HepG2 (cell line): ENCODE results near the gene IHH. TPM values are rescaled to one million over a fixed set of nuclear protein-coding genes. Genes with fewer than 3 reads are reported as not detected.

Source experiments
- ARNTL ChIP-seq: sonication (generic); formaldehyde crosslinking; IDR thresholded peaks from 2 replicates; pipeline ENCODE4 v1.4.0; 2020; ENCODE audit warnings: mild to moderate bottlenecking, missing genetic modification reagents
- BHLHE40 ChIP-seq: IDR thresholded peaks from 2 replicates; pipeline ENCODE4 v1.6.1; 2011; ENCODE audit warnings: low read length, improper control_type of control experiment
- CEBPB ChIP-seq: IDR thresholded peaks from 2 replicates; pipeline ENCODE4 v1.6.1; 2011; ENCODE audit warnings: low read depth, low read length, improper control_type of control experiment, borderline replicate concordance
- CENPBD1 ChIP-seq: sonication (generic); formaldehyde crosslinking; IDR thresholded peaks from 2 replicates; pipeline ENCODE4 v1.8.0; 2022; ENCODE audit warnings: missing genetic modification reagents, low read depth, mild to moderate bottlenecking, borderline replicate concordance
- ELF4 ChIP-seq: sonication (generic); formaldehyde crosslinking; IDR thresholded peaks from 2 replicates; pipeline ENCODE4 v1.5.0; 2020; ENCODE audit warnings: missing genetic modification reagents, mild to moderate bottlenecking, moderate library complexity, borderline replicate concordance
- GABPB1 ChIP-seq: IDR thresholded peaks from 2 replicates; pipeline ENCODE4 v1.6.1; 2016; ENCODE audit warnings: mild to moderate bottlenecking, missing genetic modification reagents, moderate library complexity, missing compliant biosample characterization
- IKZF1 ChIP-seq: fragments of 450-650 bp; IDR thresholded peaks from 2 replicates; pipeline ENCODE4 v1.7.1; 2016
- KLF16 ChIP-seq, 2 experiments: sonication (generic) in 1 of 2; formaldehyde crosslinking in 1 of 2; IDR thresholded peaks; 2 replicates each; pipeline versions ENCODE4 v1.6.1 to v1.8.0; 2016 to 2023; ENCODE audit warnings: missing genetic modification reagents in 2 of 2, missing compliant biosample characterization in 1 of 2
- MTA3 ChIP-seq: sonication (generic); formaldehyde crosslinking; IDR thresholded peaks from 2 replicates; pipeline ENCODE4 v1.4.0; 2020; ENCODE audit warnings: missing genetic modification reagents
- NFIC ChIP-seq: IDR thresholded peaks from 2 replicates; pipeline ENCODE4 v1.6.1; 2012; ENCODE audit warnings: mild to moderate bottlenecking, low read length, inconsistent platforms
- PCBP1 ChIP-seq: fragments of 200-400 bp; formaldehyde crosslinking; IDR thresholded peaks from 2 replicates; pipeline ENCODE4 v1.6.1; 2017; ENCODE audit warnings: mild to moderate bottlenecking, low read depth, low read length, borderline replicate concordance
- PHF20 ChIP-seq: sonication (generic); formaldehyde crosslinking; IDR thresholded peaks from 2 replicates; pipeline ENCODE4 v1.5.0; 2020; ENCODE audit warnings: mild to moderate bottlenecking, missing genetic modification reagents
- RBM39 ChIP-seq: fragments of 200-400 bp; formaldehyde crosslinking; IDR thresholded peaks from one replicate; pipeline ENCODE4 v1.6.1; 2018; ENCODE audit warnings: antibody characterized with exemption, mild to moderate bottlenecking, low read depth, low read length; ENCODE audit not compliant: poor library complexity, severe bottlenecking
- THAP7 ChIP-seq: sonication (generic); formaldehyde crosslinking; IDR thresholded peaks from 2 replicates; pipeline ENCODE4 v1.8.1; 2023; ENCODE audit warnings: mild to moderate bottlenecking, missing genetic modification reagents
- ZKSCAN1 ChIP-seq: fragments of 150-350 bp; IDR thresholded peaks from 2 replicates; pipeline ENCODE4 v1.6.1; 2014; ENCODE audit warnings: low read length
- ZNF224 ChIP-seq: sonication (generic); formaldehyde crosslinking; IDR thresholded peaks from 2 replicates; pipeline ENCODE4 v1.5.0; 2020; ENCODE audit warnings: mild to moderate bottlenecking, missing genetic modification reagents
- ZNF264 ChIP-seq: sonication (generic); formaldehyde crosslinking; IDR thresholded peaks from 2 replicates; pipeline ENCODE4 v1.4.0; 2020; ENCODE audit warnings: missing genetic modification reagents
- ZNF605 ChIP-seq: sonication (generic); formaldehyde crosslinking; IDR thresholded peaks from 2 replicates; pipeline ENCODE4 v1.8.0; 2022; ENCODE audit warnings: mild to moderate bottlenecking, missing genetic modification reagents
- ZNF672 ChIP-seq: sonication (generic); formaldehyde crosslinking; IDR thresholded peaks from 2 replicates; pipeline ENCODE4 v1.8.1; 2022; ENCODE audit warnings: missing genetic modification reagents
- ZNF883 ChIP-seq: sonication (generic); formaldehyde crosslinking; IDR thresholded peaks from 2 replicates; pipeline ENCODE4 v1.5.1; 2020; ENCODE audit warnings: mild to moderate bottlenecking, missing genetic modification reagents; ENCODE audit errors: not compliant biosample characterization
- ZSCAN22 ChIP-seq: sonication (generic); formaldehyde crosslinking; IDR thresholded peaks from 2 replicates; pipeline ENCODE4 v1.4.0; 2020; ENCODE audit warnings: mild to moderate bottlenecking, missing genetic modification reagents
- polyA plus RNA-seq, 8 experiments: library from polyadenylated mRNA; depleted of rRNA in 3 of 8; stranded (reverse) in 7 of 8; unstranded in 1 of 8; fragments of >200 nt; fragmentation: Illumina TruSeq in 4 of 8; extraction: Trizol in 4 of 8; gene quantifications; 2 replicates each; pipeline versions ENCODE4 v1.2.1 to v1.2.3, GENCODE V29; 2011 to 2016; ENCODE audit warnings: low read depth in 4 of 8, missing spikeins in 1 of 8, mixed read lengths in 1 of 8; ENCODE audit not compliant: insufficient read depth in 1 of 8
- total RNA-seq, 5 experiments: library from RNA; depleted of rRNA; stranded (reverse); fragments of >200 nt; fragmentation: Illumina TruSeq; extraction: Trizol; gene quantifications; 2 replicates each; pipeline ENCODE4 v1.2.3, GENCODE V29; 2016; ENCODE audit warnings: low read depth in 1 of 5
- TF ChIP-seq, protein P1 (sequence below): sonication (generic); formaldehyde crosslinking; IDR thresholded peaks from 2 replicates; pipeline ENCODE4 v1.4.0; 2020; ENCODE audit warnings: missing genetic modification reagents
- TF ChIP-seq, protein P2 (sequence below): sonication (generic); formaldehyde crosslinking; IDR thresholded peaks from 2 replicates; pipeline ENCODE4 v1.4.0; 2020; ENCODE audit warnings: mild to moderate bottlenecking, missing genetic modification reagents, borderline replicate concordance

The IHH gene
- total and polyA plus RNA-seq, 2 of the 13 experiments (the other 11 are each of a cell fraction or from before 2014, with no cell fraction given), result 0.42 TPM; not detected in 1

DNA sequence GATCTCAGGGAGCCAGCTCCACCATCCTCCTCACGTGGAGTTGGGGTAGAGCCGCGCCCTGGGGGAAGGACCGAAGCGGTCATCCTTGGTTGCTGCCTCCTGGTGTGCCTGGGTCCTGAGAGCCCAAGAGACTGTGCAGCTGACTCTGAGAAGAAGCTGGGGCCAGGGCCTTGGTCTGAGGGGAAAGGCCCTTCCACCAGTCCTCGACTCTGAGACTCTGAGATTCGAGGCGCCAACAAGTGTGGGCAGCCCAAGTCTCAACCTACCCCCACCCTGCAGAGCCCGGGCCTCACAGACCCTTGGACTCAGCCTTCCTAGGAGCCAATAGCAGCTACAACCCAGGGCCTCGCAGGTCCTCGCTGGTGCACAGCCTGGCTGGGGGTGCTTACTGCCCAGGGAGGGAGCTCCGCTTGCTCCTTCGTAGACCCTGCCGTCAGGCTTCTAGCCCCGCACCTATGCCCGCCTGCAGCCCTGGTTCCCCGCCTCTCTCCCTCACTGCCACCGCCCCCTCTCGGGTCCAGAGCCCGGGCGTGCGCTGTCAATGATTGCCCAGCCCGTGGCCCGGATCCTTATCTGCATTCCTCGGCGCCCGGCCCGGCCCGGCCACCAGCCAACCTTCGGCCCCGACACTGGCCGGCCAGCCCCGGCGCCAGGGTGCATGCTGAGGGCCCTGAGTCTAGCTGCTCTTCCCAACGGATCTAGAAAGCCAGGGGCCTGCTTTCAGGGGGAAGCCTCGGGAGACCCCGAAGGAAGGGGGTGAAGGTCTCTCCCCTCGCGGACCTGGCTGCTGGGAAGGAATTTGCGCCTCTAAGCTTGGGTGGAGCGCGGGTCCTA lies 2.0 kb downstream of the IHH start (continued):
- TF ChIP-seq THAP7 (CRISPR knock-in tag), result peak; percentile 92
- no peak for TF ChIP-seq MTA3 (CRISPR knock-in tag)
- no peak for TF ChIP-seq ELF4
- TF ChIP-seq ZNF264 (CRISPR knock-in tag), result peak; percentile 87
- TF ChIP-seq ARNTL (CRISPR knock-in tag), result 0 out of 2 replicates have a peak, but pooled peaks have one; percentile 32
- TF ChIP-seq, protein P1, sequence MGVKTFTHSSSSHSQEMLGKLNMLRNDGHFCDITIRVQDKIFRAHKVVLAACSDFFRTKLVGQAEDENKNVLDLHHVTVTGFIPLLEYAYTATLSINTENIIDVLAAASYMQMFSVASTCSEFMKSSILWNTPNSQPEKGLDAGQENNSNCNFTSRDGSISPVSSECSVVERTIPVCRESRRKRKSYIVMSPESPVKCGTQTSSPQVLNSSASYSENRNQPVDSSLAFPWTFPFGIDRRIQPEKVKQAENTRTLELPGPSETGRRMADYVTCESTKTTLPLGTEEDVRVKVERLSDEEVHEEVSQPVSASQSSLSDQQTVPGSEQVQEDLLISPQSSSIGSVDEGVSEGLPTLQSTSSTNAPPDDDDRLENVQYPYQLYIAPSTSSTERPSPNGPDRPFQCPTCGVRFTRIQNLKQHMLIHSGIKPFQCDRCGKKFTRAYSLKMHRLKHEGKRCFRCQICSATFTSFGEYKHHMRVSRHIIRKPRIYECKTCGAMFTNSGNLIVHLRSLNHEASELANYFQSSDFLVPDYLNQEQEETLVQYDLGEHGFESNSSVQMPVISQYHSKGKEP (CRISPR knock-in tag), result no peak
- TF ChIP-seq ZNF224 (CRISPR knock-in tag), result 0 out of 2 replicates have a peak, but pooled peaks have one; percentile 5
- no peak; the same call in 1 of the 2 replicates for TF ChIP-seq CENPBD1
- TF ChIP-seq IKZF1, result no peak
- TF ChIP-seq ZKSCAN1, result no peak
- no peak for TF ChIP-seq PHF20 (CRISPR knock-in tag)
- TF ChIP-seq ZNF672, result no peak
- no peak for TF ChIP-seq ZNF883 (CRISPR knock-in tag)
- TF ChIP-seq PCBP1, result peak; percentile 41; the same call in 1 of the 2 replicates
- TF ChIP-seq RBM39, result peak; percentile 21
- peak in 1 of 2 experiments; percentile 66; a peak in 2 of 4 replicates for TF ChIP-seq KLF16 (CRISPR knock-in tag; IDR thresholded peaks at IDR 0.05)
- peak; percentile 74; the same call in 1 of the 2 replicates for TF ChIP-seq GABPB1 (CRISPR knock-in tag)
- no peak for TF ChIP-seq NFIC
- TF ChIP-seq ZSCAN22 (CRISPR knock-in tag), result no peak
- TF ChIP-seq ZNF605 (CRISPR knock-in tag), result peak; percentile 12; the same call in 1 of the 2 replicates
- no peak for TF ChIP-seq CEBPB
- peak; percentile 61 for TF ChIP-seq BHLHE40
- TF ChIP-seq, protein P2, sequence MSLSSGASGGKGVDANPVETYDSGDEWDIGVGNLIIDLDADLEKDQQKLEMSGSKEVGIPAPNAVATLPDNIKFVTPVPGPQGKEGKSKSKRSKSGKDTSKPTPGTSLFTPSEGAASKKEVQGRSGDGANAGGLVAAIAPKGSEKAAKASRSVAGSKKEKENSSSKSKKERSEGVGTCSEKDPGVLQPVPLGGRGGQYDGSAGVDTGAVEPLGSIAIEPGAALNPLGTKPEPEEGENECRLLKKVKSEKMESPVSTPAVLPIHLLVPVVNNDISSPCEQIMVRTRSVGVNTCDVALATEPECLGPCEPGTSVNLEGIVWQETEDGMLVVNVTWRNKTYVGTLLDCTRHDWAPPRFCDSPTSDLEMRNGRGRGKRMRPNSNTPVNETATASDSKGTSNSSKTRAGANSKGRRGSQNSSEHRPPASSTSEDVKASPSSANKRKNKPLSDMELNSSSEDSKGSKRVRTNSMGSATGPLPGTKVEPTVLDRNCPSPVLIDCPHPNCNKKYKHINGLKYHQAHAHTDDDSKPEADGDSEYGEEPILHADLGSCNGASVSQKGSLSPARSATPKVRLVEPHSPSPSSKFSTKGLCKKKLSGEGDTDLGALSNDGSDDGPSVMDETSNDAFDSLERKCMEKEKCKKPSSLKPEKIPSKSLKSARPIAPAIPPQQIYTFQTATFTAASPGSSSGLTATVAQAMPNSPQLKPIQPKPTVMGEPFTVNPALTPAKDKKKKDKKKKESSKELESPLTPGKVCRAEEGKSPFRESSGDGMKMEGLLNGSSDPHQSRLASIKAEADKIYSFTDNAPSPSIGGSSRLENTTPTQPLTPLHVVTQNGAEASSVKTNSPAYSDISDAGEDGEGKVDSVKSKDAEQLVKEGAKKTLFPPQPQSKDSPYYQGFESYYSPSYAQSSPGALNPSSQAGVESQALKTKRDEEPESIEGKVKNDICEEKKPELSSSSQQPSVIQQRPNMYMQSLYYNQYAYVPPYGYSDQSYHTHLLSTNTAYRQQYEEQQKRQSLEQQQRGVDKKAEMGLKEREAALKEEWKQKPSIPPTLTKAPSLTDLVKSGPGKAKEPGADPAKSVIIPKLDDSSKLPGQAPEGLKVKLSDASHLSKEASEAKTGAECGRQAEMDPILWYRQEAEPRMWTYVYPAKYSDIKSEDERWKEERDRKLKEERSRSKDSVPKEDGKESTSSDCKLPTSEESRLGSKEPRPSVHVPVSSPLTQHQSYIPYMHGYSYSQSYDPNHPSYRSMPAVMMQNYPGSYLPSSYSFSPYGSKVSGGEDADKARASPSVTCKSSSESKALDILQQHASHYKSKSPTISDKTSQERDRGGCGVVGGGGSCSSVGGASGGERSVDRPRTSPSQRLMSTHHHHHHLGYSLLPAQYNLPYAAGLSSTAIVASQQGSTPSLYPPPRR (CRISPR knock-in tag), result peak; percentile 94
